Measurements from ENCODE around the gene IL22RA1. TPM values are rescaled to one million over a fixed set of nuclear protein-coding genes. Genes with fewer than 3 reads are reported as not detected.

Gene IL22RA1
- total and polyA plus RNA-seq, 12 donors, result 0.06 to 0.76 (median 0.26) TPM; not detected in 2

GRCh38 chr1:24077278-24077978, 65.5 kb downstream of the IL22RA1 start:
- Histone ChIP-seq H3K4me3 (no peak overlapping the region), H3K9me3 (replicated peaks in 1 of 3) (no peaks in the 10 kb centered on the region), H3K36me3 (replicated peaks in 1 of 2) (no peaks in the 10 kb centered on the region), H3K27me3 (no peaks in the 10 kb centered on the region), H3K4me1 (replicated peaks in 1 of 2) (no peaks in the 10 kb centered on the region), H3K27ac (no peak overlapping the region)
- TF ChIP-seq POLR2A (IDR thresholded peaks at IDR 0.05) (no peak), CTCF (IDR thresholded peaks at IDR 0.05) (no peak)
- 78 to 85% (median 83%) methylated on average over 15 to 16 of the region's 16 CpGs for WGBS, 4 donors
- DNase-seq, result no peak
- intact Hi-C loops (cut with DNase I), result loop anchor here in 1 of 2 donors (10.0 kb wide), 1 partner anchor 307 kb away; no protein-coding TSS in a partner anchor

- H3K36me3 ChIP-seq (replicated peaks in 1 of 2), result no peaks in the 10 kb centered on the region
- H3K9me3 ChIP-seq (replicated peaks in 1 of 3), result no peaks in the 10 kb centered on the region
- H3K4me3 ChIP-seq, result no peak overlapping the region
- intact Hi-C loops (cut with DNase I), result loop anchor here in 1 of 2 donors (10.0 kb wide), 1 partner anchor 309 kb away; no protein-coding TSS in a partner anchor
- no peaks in the 10 kb centered on the region for H3K27me3 ChIP-seq
- TF ChIP-seq POLR2A (IDR thresholded peaks at IDR 0.05), result no peak
- no peak for TF ChIP-seq CTCF (IDR thresholded peaks at IDR 0.05)
- 66 to 94% (median 84%) methylated on average over 5 to 8 of the region's 8 CpGs for WGBS, 4 donors
- no peak overlapping the region for H3K27ac ChIP-seq
- no peak for DNase-seq
- no peaks in the 10 kb centered on the region for H3K4me1 ChIP-seq (replicated peaks in 1 of 2)
Observed at GRCh38 chr1:24075946-24076345, 67.0 kb downstream of the IL22RA1 start.

GRCh38 chr1:24075590-24075854, 67.4 kb downstream of the IL22RA1 start:
- H3K4me3 ChIP-seq, result no peak overlapping the region
- TF ChIP-seq CTCF (IDR thresholded peaks at IDR 0.05) (no peak), POLR2A (IDR thresholded peaks at IDR 0.05) (no peak)
- no peak for DNase-seq
- H3K27ac ChIP-seq, result no peak overlapping the region
- H3K27me3 ChIP-seq, result no peaks in the 10 kb centered on the region
- H3K4me1 ChIP-seq (replicated peaks in 1 of 2), result no peaks in the 10 kb centered on the region
- H3K9me3 ChIP-seq (replicated peaks in 1 of 3), result no peaks in the 10 kb centered on the region
- no peaks in the 10 kb centered on the region for H3K36me3 ChIP-seq (replicated peaks in 1 of 2)
- intact Hi-C loops (cut with DNase I), result loop anchor here in 1 of 2 donors (10.0 kb wide), 1 partner anchor 309 kb away; no protein-coding TSS in a partner anchor
- 85 to 90% (median 89%) methylated on average over 4 of the region's 4 CpGs for WGBS, 4 donors

- intact Hi-C loops (cut with DNase I), result loop anchor here in 1 of 2 donors (5.0 to 10.0 kb wide), 2 partner anchors 212 to 310 kb away; no protein-coding TSS in a partner anchor
- no peak overlapping the region for H3K27ac ChIP-seq
- H3K36me3 ChIP-seq (replicated peaks in 1 of 2), result no peaks in the 10 kb centered on the region
- H3K4me3 ChIP-seq, result no peak overlapping the region
- WGBS, 4 donors, result 84 to 87% (median 86%) methylated on average over 15 of the region's 15 CpGs
- H3K4me1 ChIP-seq (replicated peaks in 1 of 2), result no peaks in the 10 kb centered on the region
- TF ChIP-seq POLR2A (IDR thresholded peaks at IDR 0.05) (no peak), CTCF (IDR thresholded peaks at IDR 0.05) (no peak)
- DNase-seq, result no peak
- H3K27me3 ChIP-seq, result no peaks in the 10 kb centered on the region
- no peaks in the 10 kb centered on the region for H3K9me3 ChIP-seq (replicated peaks in 1 of 3)
Observed at GRCh38 chr1:24074817-24075589, 67.9 kb downstream of the IL22RA1 start.
